Measurements from ENCODE around the gene KRTAP22-2.

The KRTAP22-2 gene

GRCh38 chr21:30563630-30564029, 26.6 kb downstream of the KRTAP22-2 start:
- DNase-seq (ENCODE audit: low read depth in 2 of 2, low spot score in 1 of 2) = no peak

DNA sequence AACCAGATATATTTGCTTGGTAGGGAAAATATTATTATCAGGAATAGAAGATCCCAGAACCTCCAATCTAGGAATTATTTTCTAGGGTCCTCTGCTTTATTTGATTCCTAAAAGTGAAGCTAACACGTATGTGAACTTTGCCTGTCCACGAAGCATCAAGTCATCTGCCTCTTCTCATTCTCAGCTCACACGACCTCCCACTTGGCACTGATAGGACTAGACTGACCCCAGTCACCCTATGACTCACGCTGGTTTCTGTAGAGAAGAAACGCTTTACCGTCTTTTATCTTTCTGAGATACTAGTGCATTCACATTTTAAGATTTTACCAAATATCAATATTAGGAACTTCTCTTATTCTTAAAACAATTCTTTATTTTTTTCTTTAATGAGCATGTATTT, 27.1 kb downstream of the KRTAP22-2 start:
- DNase-seq (ENCODE audit: low read depth in 2 of 2, low spot score in 1 of 2) = no peak

DNA sequence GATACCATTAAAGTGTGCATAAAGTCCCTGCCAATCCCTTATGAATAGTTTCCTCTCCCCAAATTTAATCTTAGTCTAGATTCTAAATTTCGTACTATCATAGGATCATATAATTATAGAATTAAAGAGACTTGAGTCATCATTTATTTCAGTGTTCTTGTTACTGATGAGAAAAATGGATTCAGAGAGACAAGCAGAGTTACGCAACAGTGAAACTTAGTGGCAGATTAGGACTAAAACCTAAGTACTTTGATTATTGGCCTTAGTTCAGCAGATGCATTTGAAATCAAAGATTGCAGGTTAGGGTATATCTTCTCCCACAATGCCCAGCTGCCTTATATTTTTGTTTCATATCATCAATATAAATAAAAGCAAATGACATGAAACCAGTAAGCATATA, 28.2 kb downstream of the KRTAP22-2 start:
- no peak for DNase-seq (ENCODE audit: low read depth in 2 of 2, low spot score in 1 of 2)

DNA sequence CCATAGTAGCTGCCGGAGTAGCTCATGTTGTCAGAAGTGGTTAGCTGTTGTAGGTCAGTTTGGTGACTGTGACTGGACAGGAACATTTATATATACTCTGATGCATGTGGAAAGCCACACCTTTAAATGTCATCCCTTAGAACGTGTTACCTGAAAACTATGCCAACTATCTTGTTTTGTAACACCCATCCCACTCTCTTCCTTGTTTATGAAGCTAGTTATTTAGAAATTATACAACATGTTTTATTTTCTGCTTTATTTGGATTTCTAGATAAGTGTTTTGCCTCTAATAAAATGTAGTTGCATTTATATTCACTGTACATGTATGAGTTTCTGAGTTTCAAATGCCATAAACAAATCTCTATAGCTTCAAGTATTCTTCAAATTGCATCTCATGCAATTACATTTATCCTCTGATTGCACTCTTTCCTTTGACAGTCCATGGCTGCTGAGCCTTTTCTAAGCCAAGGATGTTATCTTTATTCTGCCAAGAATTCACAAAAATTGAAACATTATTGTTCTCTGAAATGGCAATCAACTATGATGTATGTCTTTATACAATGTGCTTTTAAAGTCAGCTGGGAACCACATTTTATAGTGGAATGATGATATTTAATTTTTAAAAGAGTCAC, 28.8 kb downstream of the KRTAP22-2 start, which contains the start of gene KRTAP19-7:
KRTAP19-7 (minus strand) TSS at position 51 of the 632 bp plus-strand sequence; CDS start at position 26, 25 bp downstream.
- DNase-seq (ENCODE audit: low read depth in 2 of 2, low spot score in 1 of 2) = no peak

DNA sequence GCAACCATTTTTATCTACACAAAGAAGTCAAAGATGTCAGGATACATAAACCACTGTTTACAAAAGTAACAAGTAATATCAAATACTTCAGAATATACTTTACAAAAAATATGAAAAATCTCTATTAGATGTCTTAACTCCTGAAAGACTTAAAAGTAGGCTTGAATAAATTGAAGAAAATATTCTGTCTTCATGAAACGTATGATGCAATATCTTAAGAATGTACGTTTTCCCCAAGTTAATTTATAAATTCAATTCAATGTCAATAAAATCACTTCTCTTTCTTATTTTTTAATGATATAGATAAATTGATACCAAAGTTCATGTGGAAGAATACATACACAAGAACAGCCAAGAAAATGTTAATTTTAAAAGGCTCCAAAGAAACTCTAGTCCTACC, 35.1 kb downstream of the KRTAP22-2 start:
- no peak for DNase-seq (ENCODE audit: low read depth in 2 of 2, low spot score in 1 of 2)

DNA sequence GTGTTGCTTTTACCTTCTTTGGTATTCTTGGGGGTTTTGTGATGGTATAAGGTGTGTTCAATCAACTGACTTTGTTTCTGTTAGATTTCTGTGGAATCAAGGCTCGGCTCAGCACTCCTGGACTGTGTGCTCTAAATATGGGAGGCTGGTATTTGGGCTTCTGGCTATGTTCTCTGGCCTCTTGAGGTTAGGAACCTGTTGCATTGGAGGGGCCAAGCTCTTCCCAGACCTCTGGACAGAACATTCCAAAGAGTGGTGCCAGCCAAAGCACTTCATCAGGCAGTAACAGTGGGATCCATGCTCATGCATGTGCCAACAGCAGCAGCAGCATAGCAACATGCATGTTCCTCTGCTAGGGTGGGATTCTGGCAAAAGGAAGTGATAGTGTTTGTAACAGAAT, 37.4 kb downstream of the KRTAP22-2 start:
- DNase-seq (ENCODE audit: low read depth in 2 of 2, low spot score in 1 of 2) = no peak

DNA sequence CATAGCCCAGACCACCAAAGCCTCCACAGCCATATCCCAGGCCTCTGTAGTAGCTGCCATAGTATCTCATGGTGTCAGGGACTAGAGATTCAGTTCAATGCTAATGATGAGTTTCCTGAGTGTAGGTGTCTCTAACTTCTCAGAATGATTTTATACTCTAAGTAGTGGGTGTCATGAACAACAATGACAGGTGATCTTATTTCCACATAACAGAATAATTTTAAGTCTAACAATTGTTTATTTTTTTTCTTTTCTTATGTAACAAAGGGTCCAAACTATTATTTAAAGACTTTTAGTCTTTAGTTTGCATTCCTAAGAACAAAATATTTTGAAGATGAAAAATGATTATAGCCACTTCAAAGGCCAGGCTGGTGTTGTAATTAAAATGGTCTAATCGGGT, 48.4 kb downstream of the KRTAP22-2 start, which contains the start of gene KRTAP19-6:
KRTAP19-6 (minus strand) TSS at position 101 of the 400 bp plus-strand sequence; CDS start at position 70, 31 bp downstream.
- no peak for DNase-seq (ENCODE audit: low read depth in 2 of 2, low spot score in 1 of 2)

All from stimulated activated CD8-positive, alpha-beta memory T cell treated with anti-CD3 and anti-CD28 coated beads, Interleukin-4, amount 100 ng/mL, for 4 hours (primary cell).